GM12891 (cell line): ENCODE data around the gene TSKU.

ENCODE experiments used
- POLR2A ChIP-seq: IDR thresholded peaks from 2 replicates; pipeline ENCODE4 v1.6.1; 2011; ENCODE audit warnings: low read depth, low read length, control low read depth
- POLR2AphosphoS5 ChIP-seq: IDR thresholded peaks from 2 replicates; pipeline ENCODE4 v1.6.1; 2011; ENCODE audit warnings: low read depth, low read length, control low read depth
- SPI1 ChIP-seq: IDR thresholded peaks from 2 replicates; pipeline ENCODE4 v1.6.1; 2011; ENCODE audit warnings: low read depth, low read length, control low read depth

GRCh38 chr11:76793391-76794291, 10.5 kb downstream of the TSKU start:
- TF ChIP-seq POLR2A: no peak
- no peak for TF ChIP-seq POLR2AphosphoS5
- no peak for TF ChIP-seq SPI1
